G401 (cell line): ENCODE results near the gene PPFIA4. TPM values are rescaled to one million over a fixed set of nuclear protein-coding genes. Genes with fewer than 3 reads are reported as not detected.
A peak's percentile ranks its signal among the peaks of the same experiment; 100 is the strongest.

Source experiments
- DNase-seq: peaks from one replicate; pipeline ENCODE4 v3.0.0-alpha.2; 2015; ENCODE audit warnings: low spot score
- in situ Hi-C: cut with HindIII; loops from 2 replicates; pipeline ENCODE4 v1.10.0; 2016; ENCODE audit warnings: low sequenced_read_pairs, mixed read lengths
- total RNA-seq: library from RNA; depleted of rRNA; stranded (reverse); fragments of >200 nt; shearing (Covaris generic); gene quantifications from 2 replicates; pipeline ENCODE4 v1.2.3, GENCODE V29; 2014

The PPFIA4 gene
- total RNA-seq, 1 experiment from 2014 or later: 2.1 TPM

DNA sequence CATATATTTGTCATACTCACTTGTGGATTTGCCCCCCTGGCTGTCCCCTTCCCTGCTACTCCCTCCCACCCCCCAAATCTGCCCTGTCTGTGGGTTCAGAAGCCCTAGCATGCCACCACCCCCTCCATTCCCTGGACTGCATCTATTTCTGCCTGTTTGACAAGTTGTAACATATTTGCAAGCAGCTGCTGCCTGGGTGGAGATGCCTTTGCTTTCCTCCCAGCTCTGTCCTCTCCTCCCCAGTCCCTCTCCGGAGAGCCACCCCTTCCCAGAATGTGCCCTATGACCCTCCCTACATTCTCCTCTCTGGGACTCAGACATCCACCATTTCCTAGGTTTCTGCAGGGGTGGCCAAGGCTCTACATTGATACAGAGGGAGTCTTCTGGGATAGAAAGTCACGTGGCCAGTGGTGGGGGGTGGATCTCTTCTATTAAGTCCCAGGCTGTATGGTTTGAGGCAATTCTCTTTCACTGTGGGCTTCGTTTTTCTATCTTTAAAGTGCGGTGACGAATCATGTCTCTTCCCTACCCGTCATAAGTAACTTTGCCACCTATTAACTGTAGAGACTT lies 65.6 kb downstream of the PPFIA4 start:
- DNase-seq: no peak
- in situ Hi-C loops: no loop called here

DNA sequence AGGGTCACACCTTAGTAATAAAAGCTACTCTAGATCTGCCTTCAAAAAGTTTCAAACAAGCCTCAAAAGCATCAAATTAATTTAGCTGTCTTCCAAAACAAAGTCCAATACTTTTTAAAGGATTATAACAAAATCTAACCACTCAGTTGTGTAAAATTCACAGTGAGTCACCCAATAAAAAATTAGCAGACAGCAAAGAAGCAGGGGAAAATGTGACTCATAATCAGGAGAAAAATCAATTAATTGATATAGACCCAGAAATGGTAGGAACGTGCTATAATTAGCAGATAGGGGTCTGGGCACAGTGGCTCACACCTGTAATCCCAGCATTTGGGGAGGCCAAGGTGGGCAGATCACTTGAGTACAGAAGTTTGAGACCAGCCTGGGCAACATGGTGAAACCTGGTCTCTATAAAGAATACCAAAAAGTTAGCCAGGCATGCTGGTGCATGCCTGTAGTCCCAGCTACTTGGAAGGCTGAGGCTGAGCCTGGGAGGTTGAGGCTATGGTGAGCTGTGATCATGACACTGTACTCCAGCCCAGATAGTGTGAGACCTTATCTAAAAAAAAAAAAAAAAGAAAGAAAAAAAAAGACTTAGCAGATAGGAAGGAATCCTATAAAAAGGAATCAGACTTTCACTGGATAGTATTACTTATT lies 67.6 kb downstream of the PPFIA4 start:
- in situ Hi-C loops: no loop called here

DNA sequence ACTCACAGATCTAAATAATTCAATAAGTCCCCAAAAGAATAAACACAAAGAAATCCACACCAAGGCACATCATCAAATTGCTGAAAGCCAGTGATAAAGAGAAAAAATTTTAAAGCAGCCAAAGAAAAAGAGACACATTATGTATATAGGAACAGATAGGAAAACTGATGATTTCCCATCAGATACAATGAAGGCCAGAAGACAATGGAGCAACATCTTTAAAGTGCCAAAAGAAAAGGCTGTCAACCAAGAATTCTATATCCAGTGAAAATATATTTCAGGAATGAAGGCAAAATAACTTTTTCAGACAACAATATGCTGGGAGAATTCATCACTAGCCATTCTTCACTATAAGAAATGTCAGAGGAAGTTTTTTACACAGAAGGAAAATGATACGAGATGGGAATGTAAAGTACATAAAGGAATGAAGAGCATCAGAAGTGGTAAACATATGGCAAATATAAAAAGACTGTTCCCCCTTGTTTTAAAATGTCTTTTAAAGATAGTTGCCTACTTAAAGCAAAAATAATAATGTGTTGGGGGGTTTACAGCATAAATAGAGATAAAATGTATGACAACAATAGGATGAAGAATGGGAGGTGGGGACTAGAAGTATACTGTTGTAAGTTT lies 68.9 kb downstream of the PPFIA4 start:
- no peak for DNase-seq
- in situ Hi-C loops: no loop called here

More for the DNA sequence above, 67.6 kb downstream of the PPFIA4 start:
- no peak for DNase-seq

DNA sequence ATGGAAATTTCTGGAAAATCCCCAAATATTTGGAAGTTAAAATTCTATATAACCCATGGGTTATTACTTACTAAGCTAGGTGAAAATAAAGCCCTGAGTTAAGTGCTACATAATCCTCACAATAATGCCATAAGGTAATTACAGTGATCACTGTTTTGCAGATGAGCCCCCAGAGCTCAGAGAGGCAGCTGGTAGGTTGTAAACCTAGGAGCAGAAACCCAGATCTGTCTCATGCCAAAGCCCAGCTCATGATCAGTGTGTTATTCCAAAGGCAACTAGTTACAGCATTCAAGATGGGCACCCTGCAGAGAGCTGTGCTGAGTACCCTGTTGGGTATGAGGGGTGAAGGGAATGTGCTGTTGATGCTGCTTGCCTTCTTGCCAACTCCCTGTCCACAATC lies 70.3 kb downstream of the PPFIA4 start:
- in situ Hi-C loops: no loop called here

DNA sequence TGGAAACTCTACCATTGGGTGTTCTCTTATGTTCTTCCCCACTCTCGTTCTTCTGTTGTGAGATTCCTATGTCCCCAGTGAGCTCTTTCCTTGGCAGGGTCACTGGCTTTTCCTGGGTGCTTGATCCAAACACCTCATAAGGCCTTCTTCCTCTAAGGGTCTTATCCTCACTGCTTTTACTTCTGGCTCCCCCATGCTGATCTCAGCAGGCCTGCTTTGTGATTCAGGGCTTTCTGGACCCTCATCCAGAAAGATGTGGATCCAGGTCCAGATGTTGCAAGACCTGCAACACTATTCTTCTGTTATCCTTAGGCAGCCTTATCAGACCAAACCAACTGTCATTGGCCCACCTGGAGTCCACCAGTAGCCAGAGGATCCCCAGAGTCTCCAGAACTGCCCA lies 70.7 kb downstream of the PPFIA4 start:
- DNase-seq: no peak
- in situ Hi-C loops: no loop called here

More for the DNA sequence above, 70.3 kb downstream of the PPFIA4 start:
- DNase-seq: no peak

DNA sequence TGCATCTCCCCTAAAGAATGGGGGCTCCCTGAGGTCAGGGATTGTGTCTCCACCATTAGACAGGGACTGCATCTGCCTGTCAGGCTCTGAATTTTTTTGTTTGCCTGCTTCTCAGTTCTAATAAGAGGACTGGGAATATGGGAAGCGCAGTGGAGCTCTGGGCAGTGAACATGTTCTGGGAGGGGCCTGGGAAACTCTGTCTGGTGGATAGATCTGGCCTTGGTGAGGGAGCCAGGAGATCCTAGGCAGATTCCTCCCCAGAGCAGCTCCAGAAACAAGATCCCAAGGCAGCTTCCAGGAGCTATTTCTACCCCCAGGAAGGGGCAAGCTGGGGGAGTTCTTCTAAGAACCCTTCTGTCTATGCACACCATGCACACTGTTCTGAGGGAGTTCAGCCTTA lies 72.2 kb downstream of the PPFIA4 start:
- DNase-seq: no peak
- in situ Hi-C loops: no loop called here

DNA sequence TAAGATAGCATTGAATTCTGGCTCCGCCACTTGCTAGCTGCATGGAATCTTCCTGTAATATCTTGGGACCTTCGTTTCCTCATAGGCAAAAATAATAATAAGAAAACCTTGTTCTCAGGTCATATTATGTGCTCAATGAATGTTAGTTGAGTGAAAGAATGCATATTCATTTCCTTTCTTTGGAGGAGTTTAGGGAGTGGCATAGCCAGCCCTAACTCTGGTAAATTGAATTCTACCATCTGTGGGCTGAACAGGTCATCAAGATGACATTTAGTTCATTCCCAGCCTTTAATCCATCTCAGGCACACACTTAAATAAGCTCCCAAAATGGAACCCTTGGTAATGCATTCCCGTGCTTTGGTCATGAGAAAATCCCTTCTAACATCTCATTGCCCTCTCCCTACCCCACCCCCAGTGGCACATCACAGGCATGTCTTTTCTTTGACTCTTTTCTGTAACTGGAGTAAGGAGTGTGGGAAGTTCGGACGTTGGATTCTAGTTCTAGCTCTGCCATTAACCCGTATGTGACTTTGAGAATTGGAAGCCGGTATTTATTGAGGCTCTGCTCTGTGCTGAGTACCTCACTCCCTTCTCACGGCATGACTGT lies 72.7 kb downstream of the PPFIA4 start:
- DNase-seq: no peak
- in situ Hi-C loops: no loop called here

DNA sequence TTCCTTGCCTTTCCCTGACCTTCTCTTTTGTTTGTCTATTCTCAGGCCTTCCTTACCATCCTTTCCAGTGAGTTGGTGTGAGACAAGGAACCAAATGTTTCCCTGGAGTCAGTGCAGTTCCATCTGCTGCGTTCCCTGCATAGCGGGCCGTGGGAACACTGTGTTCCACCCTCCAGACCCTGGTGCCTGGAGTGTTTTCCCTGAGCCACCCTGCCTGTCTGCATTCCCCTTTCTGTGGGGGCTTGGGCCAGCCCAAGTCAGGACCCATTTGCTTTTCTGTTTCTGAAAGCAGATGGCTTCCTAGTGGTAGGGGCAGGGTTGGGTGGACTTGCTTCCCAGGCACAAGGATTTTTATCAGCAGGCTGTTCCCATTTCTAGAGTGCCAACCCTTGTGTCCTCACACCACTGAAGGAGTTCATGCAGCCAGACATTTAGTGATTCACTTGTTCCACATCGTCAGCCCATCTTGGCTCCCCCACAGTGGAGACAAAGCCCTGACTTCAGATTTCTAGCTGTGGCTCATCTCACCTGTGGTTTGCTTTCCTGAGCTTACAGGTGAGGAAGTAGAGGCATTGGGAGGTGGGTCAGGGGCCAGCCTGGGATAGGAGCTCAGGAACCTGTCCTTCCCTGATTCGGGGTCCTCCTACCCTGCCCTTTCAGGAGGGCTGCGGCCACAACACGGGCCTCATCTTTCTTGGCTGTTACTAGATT lies 73.7 kb downstream of the PPFIA4 start:
- in situ Hi-C loops: no loop called here
- DNase-seq: peak; percentile 89

DNA sequence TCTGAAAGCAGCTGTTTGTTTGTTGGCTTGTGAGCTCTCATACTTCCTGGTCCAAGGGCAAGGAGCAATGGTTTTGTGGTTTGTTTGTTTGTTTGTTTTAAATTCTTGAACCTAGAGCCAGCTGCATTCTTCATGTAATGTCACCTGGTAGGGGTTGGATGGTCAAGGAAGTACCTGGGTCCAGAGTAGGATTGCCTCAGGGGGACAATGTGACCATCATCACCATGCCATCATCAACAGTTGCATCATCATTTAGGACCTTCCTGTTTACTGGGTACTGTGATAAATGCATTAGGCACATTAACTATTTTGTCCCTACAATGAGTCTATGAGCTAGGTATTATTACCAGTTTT lies 74.2 kb downstream of the PPFIA4 start:
- in situ Hi-C loops: no loop called here
- DNase-seq: no peak

DNA sequence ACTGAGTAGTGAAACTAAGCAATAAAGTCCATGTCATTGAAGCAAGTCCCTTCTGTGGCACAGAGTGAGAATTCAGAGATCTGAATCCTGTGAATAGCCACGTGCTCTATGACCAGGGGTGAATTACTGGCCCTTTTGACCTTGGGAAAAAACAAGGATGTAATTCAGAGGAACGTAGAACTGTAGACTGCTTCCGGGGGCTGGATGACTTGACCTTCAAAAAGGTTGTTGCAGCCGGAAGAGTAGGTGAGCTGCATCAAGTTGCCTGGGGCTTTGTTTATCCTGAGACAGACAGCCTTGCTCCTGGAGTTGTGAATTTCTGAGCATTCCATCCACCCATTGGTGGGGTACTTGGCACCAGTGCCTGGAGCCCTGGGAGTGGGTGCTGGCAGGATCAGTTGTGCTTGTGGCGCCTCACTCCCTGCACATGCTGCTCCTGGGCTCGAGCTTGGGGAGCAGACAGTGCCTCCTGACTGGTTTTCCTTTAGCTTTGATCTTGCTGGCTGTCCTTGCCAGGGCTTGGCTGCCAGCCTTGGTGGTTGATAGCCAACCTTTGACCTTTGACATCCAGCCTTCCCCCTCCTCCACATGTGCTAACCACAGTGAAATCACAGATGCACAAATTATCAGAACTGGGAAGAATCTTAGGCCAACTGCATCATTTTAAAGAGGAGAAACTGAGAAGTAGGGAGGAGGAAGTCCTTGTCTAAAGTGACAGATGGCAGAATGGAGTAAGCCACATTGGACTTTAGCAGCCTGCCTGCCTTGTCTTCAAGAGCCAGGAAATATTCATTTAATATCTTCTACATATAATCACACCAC lies 75.7 kb downstream of the PPFIA4 start:
- in situ Hi-C loops: no loop called here
- peak; percentile 84 for DNase-seq

DNA sequence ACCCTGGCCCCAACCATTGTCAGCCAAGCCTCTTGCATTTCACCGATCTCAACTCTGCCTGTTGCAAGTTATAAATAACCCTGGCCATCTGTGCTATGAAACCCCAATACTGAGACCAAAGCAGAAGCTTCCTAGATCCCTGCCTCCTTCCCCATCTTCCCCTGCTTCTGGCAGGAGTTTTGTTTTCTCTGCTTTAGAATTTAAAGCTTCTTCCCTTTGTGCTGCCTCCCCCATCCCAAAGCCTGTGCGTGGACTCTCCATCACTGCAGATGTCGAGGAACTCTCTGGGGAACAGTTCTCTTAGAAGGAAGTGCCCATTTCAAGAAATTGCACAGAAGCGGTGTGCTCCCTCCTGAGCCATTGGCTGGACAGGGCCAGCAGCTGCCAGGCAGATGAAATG lies 76.9 kb downstream of the PPFIA4 start:
- peak; percentile 87 for DNase-seq
- in situ Hi-C loops: no loop called here

DNA sequence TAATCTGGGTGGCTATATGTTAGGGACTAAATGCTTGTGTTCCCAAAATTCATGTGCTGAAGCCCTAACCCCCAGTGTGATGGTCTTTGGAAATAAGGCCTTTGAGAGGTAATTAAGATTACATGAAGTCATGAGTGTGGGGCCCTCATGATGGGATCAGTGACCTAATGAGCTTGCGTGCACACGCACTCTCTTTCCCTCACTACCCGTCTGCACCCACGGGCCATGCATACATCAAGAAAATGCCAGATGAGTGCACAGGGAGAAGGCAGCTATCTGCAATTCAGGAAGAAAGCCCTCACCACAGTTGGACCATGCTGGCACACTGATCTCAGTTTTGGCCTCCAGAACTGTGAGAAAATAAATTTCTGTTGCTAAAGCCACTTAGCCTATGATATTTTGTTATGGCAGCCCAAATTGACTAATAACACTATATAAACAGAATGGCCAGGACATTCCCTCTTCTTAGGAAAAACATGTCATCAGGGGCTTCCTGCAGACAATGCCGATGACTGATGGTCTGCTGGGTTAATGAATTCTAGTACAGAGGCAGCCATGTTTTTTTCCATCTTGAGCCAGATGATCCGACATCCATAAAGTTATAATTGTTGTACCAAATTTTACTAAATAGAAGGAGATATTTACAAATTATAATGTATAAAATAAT lies 77.7 kb downstream of the PPFIA4 start:
- no peak for DNase-seq
- in situ Hi-C loops: no loop called here

DNA sequence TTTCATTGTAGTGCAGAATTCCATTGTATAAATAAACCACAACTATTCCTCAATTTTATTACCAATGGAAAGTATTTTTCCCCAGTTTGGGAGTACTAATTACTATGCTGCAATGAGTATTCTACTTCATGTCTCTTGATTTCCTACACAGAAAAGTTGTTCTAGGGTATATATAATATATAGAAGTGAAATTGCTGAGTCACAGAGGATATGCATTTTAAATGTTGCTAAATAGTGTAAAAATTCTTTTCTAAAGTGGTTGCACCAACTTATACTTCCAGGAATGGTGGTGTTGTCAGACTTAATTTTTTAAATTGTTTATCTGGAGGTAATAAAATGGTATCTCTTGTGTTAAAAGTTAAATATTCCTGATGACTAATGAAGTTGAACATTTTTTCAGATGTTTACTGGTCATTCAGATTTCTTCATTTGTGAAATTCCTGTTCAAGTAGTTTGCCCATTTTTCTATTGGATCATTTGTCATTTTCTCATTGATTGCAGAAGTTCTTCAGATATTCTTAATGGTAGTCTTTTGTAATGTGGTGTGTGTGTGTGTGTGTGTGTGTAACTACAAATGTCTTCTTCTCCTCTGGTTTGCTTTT lies 78.6 kb downstream of the PPFIA4 start:
- in situ Hi-C loops: no loop called here

DNA sequence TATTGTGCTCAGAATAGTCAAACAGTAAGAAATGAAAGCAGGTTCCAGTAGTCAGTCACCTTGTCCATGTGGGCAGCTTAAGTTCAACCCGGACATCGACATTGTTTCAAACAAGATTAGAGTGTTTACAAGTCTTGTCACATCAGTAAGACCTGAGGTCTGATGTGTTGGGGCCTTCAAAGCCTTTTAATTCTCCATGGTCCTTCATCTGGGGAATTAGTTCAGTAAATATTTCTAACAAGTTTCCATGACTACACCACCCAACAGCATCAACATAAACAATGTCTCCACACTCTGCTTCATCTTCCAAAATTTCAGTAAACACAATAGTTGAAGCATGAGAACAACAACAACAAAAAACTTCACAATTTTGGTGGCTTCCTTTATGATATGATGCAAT lies 86.2 kb downstream of the PPFIA4 start:
- in situ Hi-C loops: no loop called here

More for the DNA sequence above, 78.6 kb downstream of the PPFIA4 start:
- DNase-seq: no peak

DNA sequence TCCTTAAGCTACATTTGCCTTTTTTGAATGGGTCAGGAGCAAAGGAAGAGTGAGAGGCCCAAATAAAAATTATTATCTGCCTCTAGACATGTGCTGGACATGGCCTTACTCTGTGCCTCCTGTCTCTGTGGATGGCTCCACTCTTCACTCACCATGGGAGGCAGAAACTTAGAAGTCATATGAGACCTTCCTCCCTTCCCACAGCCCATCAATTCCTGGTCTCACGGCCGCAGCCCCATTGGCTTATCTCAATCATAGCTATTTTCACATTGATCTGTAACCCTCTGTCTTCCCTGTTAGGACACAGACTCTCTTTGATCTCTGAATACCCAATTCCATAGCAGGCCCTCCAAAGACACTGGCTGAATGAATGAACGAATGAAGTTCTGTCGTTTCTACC lies 87.0 kb downstream of the PPFIA4 start:
- in situ Hi-C loops: no loop called here
- no peak for DNase-seq

More for the DNA sequence above, 86.2 kb downstream of the PPFIA4 start:
- DNase-seq: no peak

DNA sequence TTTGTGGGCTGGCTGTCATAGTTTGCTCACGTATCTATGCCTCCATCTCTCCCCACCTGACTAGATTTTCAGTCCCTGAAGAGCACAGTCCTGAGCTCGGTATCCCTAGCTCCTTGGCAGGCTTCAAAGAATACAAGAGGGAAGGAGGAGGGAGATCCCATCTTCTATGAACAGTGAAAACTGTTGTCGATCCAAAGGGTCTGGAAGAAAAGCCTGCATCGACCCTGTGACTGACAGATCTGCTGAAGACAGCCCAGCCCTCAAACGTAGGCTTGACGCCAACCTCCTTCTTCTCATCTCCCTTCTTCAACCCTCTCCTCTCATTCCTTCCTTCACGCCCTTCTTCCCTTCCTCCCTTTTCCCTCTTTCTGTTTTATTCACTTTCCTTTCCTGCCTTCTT lies 87.9 kb downstream of the PPFIA4 start:
- no peak for DNase-seq
- in situ Hi-C loops: no loop called here

DNA sequence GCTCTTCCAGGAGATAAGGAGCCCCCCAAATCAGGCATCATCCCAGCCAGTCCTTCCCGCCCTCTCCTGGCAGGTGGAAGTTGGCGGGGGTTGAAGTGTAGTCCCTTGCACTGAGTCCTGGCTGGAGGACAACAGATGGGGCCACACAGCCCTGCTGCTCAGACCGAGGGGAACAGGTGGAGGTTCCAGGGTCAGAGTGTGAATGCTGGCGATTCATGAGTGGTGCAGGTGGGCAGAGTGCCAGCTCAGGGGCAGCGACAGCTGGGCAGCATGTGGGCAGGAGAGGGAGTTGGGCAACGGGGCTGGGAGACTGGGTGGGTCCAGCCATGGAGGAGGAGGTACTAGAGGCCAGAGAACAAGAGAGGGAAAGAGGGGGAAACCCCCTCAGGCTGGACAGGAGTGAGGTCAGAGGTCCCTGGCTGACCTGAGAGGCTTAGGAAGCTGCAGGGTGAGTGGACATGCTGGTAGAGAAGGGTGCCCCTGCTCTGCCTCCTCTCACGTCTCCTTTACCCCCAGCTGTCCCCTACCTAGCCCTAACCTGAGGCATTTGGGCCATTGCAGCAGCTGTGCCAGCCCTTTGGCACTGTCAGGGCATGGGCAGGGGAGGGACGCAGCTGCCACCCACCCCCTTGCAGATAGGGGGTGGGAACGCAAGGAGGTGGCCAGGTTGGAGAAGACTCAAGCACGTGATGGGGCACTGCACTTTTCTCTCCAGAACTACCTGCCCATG lies 90.0 kb downstream of the PPFIA4 start:
- DNase-seq: peak; percentile 28
- in situ Hi-C loops: no loop called here
